Measurements from ENCODE around the gene OR10A3. TPM values are rescaled to one million over a fixed set of nuclear protein-coding genes. Genes with fewer than 3 reads are reported as not detected.

The OR10A3 gene
- total and polyA plus RNA-seq, 2 of the 8 experiments (the other 6 are each of a cell fraction or from before 2014, with no cell fraction given): not detected

- TF ChIP-seq EZH2 (IDR thresholded peaks at IDR 0.05; ENCODE audit: low read depth, low read length, severe bottlenecking): no peak
- TF ChIP-seq CEBPB (IDR thresholded peaks at IDR 0.05; ENCODE audit: low read depth, low read length): no peak
- TF ChIP-seq, protein P1, sequence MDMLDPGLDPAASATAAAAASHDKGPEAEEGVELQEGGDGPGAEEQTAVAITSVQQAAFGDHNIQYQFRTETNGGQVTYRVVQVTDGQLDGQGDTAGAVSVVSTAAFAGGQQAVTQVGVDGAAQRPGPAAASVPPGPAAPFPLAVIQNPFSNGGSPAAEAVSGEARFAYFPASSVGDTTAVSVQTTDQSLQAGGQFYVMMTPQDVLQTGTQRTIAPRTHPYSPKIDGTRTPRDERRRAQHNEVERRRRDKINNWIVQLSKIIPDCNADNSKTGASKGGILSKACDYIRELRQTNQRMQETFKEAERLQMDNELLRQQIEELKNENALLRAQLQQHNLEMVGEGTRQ (IDR thresholded peaks at IDR 0.05; ENCODE audit: low read length): no peak
- no peak for TF ChIP-seq YY1 (IDR thresholded peaks at IDR 0.05; ENCODE audit: low read depth, low read length)
- no peak for TF ChIP-seq POU5F1 (IDR thresholded peaks at IDR 0.05; ENCODE audit: low read depth, low read length)
- no peak for TF ChIP-seq EP300 (IDR thresholded peaks at IDR 0.05; ENCODE audit: borderline replicate concordance in 1 of 2, low read depth in 2 of 2, low read length in 2 of 2)
Measured at GRCh38 chr11:7903940-7904339, 37.6 kb downstream of the OR10A3 start (continued).

Measured in H1 (cell line).